HG02884 (cell line): ENCODE data around the gene ZFYVE27.

ENCODE experiments used
- ATAC-seq: cut with Tn5 transposase; IDR thresholded peaks from one replicate; pipeline ENCODE4 v1.9.1; 2021; ENCODE audit warnings: mild to moderate bottlenecking, moderate library complexity; ENCODE audit not compliant: unreplicated experiment

The ZFYVE27 gene

DNA sequence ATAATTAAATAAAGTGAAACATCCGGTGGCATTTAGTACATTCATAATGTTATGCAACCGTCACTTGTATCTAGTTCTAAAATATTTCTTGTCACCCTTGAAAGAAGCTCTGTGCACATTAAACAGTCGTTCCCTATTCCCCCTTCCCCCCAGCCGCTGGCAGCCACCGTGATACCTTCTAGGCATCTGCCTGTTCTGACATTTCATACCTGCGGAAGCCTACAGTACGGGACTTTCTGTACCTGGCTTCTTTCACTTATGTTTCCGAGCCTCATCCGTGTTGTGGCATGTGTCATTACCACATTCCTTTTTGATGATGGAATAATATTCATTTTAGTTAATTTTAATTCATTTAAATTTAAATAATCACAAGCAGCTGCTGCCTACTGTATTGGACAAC is 48.8 kb downstream of the ZFYVE27 start:
- no peak for ATAC-seq

DNA sequence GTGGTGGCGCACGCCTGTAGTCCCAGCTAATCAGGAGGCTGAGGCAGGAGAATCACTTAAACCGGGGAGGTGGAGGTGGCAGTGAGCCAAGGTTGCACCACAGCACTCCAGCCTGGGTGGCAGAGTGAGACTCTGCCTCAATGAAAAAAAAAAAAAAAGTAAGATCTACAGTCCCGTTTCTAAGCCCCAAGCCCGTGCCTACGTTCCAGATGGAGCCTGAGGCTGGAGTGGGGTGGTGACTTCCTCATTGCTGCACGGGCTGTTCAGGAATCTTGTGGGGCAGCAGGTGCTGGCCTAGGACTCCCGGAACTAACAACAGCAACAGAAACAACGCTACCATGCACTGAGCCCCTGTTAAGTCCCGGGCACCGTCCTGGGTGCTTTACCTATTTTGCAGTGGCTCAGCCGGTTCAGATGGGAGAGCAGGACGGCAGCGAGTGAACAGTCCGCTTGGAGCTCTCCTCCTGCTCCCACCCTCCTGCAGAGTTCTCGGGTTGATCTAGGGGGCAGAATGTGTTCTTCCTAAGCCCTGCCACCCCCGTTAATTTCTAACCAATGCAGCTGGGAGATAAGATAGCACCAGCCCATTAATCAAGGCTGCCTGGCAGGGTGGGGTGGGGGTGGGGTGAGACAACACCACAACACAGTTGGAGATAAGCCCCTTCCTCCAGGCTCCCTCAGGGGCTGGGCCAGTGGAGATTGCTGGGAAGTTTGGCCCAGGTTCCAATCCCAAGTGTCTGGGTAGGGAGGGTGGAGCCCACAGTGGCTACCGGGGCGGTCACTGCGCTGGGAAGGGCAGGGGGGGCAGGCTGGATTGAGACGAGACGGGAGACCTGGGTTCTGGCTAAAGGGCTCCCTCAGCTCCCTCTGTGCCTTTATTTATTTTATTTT is 51.9 kb downstream of the ZFYVE27 start:
- no peak for ATAC-seq

DNA sequence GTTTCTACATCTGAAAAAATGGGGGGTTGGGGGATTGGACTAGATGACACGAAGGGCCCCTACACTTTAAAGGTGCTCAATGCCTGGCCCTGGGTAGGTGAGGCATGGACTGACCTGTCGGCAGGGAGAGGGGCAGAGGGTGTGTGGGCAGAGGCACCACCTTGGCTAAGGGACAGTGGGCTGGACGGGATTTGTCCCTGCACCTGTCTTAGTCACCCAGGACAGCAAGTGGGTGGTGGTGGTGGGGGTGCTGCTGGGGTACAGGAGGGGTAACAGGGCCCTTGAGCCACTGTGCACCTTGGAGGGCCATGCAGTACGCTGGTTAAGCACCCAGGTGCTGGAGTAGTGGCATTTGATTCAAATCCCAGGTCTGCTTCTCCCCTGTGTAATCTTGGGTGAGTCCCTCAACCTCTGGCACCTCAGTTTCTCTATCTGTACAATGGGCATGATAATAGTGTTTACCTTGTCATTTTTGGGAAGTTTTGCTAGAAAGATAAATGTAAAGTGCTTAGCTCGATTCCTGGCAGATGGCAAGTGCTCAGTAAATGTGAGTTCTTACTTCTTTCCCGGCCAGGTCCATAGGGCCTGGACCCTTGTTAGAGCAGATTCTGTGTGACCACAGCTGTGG is 53.0 kb downstream of the ZFYVE27 start:
- ATAC-seq = no peak

DNA sequence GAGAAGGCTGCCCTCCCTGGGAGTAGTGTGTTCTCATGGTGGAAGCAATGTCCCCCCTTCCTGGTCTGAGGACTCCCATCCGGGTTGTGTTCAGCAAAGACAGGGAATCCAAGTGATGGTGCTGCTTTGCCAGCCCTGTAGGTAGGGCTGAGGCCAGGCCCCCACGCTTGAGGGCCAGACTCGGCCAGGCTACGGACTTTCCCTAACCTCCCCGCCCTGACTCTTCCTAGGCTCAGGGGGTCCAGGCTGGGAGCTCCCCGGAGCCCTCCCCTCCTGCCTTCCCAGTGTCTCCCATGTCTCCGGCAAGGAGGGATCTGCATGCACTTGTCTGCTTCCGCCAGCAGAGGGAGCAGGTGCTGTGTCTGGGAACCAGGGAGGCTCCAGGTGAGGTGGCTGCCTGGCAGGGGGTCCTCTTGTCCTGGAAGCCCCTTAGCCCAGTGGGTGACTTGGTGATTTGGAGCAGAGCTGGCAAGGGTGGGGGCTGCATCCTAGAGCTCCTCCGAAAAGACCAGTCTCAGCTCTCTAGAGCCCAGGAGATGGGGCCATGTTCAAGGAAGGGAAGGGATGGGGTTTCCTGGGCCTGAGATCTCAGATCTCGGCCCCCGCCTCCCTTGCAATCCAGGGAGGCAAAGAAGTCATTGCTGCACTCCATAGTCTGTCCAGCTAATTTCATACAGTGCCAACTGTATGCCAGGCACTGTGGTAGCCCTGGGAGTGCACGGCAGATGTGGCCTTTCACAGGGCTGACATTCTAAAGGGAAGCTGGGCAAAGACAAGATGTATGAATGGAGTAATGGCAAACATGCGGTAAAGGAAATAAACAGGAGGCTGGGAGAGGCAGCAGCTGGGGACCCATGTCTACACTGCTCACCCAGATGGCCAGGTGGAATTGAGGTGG is 55.1 kb downstream of the ZFYVE27 start:
- peak; percentile 50 for ATAC-seq

DNA sequence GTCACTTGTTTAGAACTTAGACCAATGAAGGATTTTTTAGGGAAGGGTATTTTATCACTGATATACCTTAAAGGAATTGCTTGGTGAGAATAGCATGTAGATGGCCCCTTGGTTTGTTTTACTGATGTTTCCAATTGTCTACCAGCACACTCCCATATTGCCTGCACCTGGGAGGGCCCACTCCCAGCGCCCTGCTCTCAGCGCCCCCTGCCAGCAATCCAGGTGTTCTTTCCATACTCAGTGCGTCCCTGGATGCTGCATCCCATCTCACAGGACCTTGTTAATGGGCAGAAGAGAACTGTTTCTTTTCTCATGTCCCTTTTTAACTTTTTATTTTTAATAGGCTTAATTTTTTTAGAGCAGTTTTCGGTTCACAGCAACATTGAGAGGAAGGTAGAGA is 59.0 kb downstream of the ZFYVE27 start:
- no peak for ATAC-seq

DNA sequence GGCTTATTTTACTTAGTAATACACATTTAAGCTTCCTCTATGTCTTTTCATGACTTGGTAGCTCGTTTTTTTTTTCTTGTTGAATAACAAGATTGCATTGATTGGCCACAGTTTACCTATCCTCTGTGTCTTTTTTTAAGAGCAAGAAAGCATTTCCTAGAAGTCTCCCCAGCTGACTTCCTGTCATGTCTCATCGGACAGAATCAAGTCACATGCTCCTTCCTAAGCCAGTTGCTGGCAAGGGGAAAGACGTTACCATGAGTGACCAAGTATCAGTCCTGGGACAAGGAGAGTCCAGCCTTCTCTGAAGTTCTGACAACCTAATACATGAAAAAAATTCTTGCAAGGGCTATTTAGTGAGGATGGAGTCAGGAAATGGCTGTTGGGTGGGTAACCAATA is 59.7 kb downstream of the ZFYVE27 start:
- no peak for ATAC-seq

DNA sequence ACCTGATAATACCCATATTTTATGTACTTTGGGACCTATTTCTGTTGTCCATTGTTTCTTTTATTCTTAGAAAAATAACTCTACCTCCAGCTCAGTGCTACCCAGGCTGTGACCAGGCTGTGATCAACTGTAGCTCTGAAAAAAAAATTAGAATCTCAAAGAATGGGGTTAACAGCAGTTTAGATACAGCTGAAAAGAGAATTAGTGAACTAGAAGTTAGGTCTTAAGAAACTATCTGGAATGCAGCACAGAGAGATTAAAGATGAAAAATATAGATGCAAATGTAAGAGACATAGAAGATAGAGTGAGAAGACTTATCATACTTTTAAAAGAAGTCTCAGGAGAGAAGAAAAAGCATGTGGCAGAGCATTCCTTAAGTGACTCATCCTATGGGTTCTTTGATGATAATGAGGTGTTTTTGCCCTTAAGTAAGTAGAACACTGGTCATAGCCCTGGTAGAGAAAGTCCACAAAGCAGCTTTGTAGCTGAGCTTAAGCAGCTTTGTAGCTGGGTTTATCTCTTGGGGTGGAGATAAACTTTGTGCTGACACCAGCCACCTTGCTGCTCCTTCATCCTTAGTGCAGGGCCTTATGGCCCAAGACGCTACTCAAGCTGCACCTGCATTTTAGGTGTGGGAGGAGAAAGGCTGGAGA is 62.2 kb downstream of the ZFYVE27 start:
- ATAC-seq = no peak

DNA sequence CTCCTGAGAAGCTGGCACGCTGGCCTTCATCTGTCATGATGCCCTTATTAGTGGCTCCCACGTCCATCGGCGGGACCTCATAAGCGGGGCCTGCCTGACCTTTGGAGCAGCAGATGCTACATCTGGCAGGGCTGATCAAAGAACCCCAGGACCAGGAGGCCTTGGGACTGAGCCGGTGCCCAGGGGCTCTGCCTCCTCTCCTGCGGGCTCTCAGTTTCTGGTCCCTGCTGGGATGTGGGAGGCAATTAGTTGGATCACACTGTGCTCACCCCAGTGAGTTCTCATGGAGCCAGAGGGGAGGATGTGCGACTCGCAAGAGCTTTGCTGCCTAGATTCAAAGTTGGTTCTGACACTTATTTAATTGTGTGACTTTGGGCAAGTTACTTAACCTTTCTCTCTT is 63.5 kb downstream of the ZFYVE27 start:
- no peak for ATAC-seq

DNA sequence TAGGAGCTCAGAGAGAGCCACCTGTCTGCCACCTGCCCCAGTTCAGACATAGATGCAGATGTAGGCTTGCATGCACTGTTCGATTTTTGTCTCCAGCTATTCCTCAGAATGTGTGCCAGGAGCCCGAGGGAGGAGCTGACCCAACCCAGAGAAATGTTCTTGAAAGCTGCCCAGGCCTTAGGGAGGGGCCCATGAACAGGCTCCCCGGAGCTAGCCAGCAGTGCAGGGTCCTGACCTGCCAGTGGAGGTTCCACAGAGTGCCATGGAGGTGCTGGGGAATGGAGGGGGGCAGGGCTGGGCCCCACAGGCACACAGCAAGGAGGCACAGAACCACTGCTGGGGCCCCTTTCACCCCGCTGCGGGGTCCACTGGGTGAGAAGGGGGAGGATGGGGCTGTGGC is 64.5 kb downstream of the ZFYVE27 start:
- no peak for ATAC-seq

DNA sequence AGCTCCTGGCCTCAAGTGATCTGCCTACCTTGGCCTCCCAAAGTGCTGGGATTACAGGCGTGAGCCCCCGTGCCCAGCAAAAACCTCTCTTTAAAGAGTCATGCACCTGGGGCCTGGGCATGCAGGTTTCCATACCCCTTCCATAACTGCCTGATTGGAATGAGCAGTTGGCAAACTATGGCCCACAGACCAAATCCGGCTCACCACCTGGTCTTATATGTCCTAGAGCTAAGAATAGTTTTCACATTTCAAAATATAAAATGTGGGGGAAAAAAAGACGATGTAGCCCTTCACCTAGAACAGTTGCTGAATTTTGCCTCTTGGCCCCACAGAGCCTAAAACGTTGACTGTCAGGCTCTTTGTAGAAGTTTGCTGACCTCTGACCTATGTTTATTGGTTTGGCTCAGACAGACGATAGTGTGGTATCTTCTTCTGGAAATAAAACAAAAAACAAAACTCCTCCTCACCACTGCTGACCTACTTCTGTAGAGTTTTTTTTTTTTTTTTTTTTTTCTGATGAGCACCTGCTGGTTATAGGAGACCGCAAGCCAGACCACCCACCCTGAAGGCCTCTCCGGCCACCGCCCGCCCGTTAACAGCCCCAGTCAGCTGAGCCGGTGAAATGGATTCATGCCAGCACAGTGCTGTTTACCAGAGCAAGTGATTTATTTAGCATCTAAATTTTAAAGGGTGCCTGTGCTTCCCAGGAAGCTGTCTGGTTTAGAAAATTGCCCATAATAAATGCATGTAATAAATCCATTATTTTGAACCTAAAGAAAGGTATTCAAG is 68.4 kb downstream of the ZFYVE27 start:
- ATAC-seq = no peak

DNA sequence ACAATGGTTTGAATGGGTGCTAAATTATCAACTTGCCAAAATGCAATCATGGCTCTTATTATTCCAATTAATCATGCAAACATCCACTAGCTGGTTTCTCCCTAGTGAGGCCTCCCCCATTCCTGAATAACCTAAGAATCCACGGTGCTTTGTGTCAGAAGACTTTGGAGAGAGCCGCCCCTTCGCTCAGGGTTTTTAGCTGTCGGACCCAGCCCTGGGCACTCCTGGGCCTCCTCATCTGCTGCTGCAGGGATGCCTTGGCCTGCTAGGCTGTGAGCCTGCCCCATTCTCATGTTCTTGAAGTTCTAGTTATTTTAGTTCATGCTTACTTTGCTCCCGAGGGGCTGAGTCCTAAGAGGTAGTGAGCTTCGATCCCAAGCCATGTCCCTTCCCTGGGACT is 69.0 kb downstream of the ZFYVE27 start:
- no peak for ATAC-seq

DNA sequence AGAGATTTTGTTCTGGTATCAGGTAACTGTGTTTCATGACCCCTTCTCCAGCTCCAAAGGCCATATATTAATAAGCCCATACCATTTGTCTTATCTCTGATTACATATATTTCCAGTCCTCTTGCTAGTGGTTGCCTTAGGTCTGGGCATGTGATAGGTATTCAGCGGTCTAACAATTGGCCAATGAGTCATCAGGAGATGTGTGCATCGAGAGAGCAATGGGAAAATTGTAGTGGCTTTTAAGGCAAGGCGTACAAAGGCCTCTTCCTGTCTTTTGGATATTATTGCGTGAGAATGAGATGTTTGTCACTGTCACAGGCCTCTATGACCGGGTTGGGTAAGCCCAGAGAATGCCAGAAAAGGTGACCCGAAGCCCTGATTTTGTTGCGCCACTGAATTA is 73.5 kb downstream of the ZFYVE27 start:
- ATAC-seq = no peak
